HG02588 (cell line): Measurements from ENCODE around the gene CUX1.
"Not testable (repeated sequence)": the region's sequence is repeated elsewhere in the genome, so short reads cannot be mapped to it uniquely, and the experiment has no call there.

Experiments
- ATAC-seq: cut with Tn5 transposase; IDR thresholded peaks from one replicate; pipeline ENCODE4 v1.9.1; 2021; ENCODE audit warnings: mild to moderate bottlenecking, moderate library complexity; ENCODE audit not compliant: unreplicated experiment

The CUX1 gene

DNA sequence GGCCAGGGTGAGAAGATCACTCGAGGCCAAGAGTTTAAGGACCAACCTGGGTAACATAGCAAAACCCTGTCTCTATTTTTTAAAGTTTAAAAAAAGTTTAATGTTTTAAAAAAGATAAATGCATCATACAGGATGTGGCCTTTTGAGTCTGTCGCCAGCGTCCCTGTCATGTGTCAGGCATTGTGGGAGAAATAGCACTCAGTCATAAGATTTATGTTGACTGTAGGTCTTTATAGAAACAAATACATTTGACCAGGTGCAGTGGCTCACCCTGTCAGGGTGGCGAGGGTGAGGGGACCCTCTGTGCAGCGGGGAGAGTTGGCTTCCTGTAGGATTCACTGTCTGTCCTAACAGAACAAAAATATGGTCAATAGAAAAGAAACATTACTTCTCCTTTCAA lies 405.8 kb downstream of the CUX1 start:
- no peak for ATAC-seq

DNA sequence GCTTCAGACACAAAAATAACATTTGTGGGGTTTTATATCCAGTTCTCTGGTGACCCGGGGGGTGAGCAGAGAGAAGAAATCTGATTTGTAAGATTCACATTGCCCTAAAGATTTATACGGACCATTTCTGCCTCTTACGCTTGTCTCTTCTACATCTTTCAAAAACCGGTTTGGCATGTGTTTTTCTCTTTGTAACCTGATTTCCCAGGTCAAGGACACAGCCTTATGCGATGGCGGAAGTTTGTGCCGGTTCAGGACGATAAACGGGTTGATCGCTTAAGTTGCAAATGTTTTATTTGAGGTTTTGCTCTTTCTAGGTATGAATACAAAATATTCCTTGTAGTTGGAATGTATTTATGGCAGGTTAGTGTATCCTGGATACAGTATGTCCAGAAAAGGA lies 407.6 kb downstream of the CUX1 start:
- ATAC-seq = no peak

DNA sequence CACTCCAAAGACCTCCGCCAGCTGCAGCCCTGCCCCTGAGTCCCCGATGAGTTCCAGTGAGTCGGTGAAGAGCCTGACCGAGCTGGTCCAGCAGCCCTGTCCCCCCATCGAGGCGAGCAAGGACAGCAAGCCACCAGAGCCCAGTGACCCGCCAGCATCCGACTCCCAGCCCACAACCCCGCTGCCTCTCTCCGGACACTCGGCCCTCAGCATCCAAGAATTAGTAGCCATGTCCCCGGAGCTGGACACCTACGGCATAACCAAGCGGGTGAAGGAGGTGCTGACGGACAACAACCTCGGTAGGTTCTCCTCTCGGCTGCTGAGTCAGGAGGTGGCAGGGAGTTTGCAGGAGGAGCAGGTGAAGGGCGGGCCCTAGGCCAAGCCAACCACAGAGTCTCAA lies 409.9 kb downstream of the CUX1 start:
- ATAC-seq = no peak

DNA sequence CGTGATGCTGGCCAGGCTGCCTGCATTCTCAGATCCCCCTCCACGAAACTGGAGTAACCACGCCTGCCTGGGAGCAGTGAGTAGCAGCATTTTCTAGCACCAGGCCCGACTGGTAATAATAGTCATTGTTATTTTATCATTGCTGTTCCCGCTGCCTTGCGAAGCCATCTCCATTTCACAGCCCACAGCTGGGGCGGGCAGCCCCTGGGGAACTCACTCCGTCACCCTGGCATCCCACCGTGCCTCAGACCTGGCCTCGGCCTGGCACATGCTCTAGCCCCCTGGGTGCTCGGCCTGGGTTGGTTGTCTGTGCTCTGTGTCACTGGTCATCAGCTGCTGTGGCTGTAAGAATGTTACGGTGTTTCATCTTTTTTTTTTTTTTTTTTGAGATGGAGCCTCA lies 411.5 kb downstream of the CUX1 start:
- ATAC-seq = no peak

DNA sequence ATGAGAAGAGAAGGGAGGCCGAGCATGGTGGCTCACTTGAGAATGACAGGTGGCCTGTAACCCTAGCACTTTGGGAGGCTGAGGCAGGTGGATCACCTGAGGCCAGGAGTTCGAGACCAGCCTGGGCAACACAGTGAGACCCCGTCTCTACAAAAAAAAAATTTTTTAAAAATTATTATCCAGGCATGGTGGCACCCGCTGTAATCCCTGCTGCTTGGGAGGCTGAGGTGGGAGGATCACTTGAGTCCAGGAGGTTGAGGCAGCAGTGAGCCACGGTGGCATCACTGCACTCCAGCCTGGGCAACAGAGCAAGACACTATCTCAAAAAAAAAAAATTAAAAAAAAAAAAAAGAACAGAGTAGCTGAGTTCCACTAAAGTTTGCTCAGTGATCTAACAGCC lies 412.7 kb downstream of the CUX1 start:
- not testable (repeated sequence) for ATAC-seq

DNA sequence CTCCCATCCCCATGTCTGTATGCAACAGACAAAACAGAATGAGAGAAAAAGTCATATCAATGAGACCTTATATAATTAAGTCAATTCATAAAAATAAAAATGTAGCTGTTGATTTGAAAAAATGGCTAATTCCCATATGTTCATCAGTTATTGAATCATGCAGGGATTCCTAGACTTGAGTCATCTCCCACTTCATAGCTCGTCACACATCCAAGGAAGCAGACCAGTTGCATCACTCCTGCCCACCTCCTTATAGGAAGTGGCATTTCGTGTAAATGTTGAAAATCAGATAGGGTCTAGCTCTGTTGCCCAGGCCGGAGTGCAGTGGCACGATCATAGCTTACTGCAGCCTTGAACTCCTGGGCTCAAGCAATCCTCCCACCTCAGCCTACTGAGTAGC lies 413.2 kb downstream of the CUX1 start:
- ATAC-seq = no peak

DNA sequence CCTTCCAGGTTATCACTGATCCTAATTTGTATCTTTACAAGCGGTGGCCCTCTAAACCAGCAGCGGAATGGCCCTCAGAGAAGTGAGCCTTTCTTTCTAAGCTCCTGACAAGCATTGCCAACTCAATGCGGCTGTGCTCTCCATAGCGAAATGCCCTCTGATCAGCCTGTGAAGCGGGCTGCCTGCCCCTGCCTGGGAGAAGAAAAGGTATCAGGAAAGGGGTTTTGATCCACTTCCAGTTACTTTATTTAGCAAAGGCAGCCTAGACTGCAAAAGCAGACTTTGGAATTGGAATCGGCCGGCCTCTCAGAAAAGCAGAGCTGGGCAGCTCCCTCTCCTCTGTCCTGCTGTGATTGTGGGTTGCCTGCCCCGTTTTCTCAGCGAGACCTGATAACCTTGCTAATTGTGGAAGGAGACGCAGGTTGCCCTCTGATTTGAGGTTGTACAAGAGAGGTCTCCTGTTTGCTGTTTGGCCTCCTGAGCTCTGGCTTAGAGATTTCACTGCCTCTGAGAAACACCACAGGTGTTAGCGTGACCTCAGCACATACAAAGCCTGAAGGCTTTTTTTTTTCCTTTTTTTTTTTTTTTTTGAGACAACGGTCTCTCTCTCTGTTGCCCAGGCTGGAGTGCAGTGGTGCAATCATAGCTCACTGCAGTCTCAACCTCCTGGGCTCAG lies 415.3 kb downstream of the CUX1 start:
- no peak for ATAC-seq

DNA sequence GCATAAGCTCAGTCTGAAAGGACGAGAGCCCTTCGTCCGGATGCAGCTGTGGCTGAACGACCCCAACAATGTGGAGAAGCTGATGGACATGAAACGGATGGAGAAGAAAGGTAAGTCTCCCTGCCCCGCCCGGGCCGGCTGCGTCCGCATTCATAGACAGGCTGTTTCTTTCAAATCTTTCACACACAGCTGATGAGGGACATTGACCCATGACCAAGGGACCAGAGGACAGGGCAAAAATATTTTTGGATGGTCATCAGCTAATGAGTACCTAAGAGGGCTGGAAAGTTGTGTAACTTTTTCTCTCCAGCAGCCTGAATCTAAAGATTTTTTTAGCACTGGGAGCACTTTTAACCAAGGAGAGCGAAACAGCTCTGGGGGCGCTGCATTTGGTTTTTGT lies 416.7 kb downstream of the CUX1 start:
- ATAC-seq = no peak

DNA sequence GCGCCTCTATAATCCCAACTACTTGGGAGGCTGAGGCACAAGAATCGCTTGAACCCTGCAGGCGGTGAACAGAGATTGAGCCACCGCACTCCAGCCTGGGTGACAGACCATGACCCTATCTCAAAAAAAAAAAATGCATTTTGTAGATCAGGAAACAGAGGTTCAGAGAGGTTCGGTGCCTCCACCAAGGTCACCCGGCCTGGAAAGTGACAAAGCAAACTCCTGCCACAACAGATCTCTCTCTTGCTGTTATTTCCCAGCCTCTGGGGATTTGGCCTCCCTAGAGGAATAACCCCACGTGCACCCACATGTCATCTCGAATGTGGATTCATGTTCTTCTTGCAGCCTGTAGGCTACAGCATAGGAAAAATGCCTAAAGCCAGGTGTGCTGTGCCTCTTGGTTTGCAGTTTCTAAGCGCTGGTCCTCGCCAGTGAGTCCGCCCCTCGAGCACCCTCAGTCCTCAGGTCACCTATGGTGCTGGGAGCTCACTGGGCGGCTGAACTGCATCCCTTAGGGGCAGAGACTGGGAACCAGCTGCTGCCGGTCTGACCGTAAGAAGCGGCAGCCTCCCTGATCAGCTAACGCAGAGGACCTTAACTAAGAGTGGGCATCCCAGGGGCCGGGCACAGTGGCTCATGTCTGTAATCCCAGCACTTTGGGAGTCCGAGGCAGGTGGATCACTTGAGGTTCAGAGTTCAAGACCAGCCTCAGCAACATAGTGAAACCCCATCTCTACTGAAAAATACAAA lies 417.6 kb downstream of the CUX1 start:
- no peak for ATAC-seq

DNA sequence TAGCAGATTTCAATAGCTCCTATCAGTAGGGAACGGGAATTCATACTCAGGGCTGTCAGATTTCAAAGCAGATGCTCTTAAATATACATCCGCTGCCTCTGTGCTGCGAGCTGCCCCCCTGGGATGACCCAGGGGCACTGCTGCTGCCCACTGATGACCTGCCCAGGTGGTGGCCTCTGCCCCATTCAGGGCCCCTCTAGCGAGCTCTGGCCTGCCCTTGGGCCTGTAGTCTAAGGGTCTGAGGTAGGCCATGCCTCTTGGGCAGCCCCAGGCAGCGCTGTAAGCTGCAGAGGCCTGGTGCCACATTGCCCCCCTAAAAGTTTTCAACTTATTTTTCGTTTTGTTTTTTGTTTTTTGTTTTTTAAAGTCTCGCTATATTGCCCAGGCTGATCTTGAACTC lies 418.7 kb downstream of the CUX1 start:
- no peak for ATAC-seq

DNA sequence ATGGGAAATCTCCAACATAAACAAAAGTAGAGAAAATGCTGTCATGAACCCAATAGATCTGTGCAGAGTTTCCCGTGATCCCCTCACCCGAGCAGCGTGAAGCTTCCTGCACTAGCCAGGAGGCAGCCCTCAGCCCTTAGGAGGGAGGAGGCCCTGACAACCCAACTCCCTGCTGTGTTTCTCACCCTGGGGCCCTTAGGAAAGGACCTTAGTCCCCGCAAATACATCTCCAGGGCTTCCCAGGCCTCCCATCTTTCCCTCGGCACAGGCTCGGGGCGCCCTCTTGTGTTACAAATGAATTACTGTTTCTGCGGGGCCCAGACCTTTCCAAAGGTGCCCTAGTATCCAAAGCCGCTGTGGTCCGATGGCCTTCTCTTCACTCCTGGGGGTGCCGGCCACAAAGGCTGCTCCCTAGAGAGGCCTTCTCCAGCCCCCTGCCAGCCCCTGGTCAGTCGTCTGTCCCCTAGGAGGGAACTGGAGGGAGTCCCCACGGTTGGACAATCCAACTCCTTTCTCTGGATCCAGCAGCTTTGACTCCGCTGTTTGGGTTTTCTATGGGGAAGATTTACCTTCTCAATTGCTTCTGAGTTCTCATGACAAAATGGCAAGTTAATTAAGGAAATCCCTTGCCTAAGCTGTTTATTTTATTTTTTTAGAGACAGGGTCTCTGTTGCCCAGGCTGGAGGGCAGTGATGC lies 419.3 kb downstream of the CUX1 start:
- ATAC-seq = no peak

DNA sequence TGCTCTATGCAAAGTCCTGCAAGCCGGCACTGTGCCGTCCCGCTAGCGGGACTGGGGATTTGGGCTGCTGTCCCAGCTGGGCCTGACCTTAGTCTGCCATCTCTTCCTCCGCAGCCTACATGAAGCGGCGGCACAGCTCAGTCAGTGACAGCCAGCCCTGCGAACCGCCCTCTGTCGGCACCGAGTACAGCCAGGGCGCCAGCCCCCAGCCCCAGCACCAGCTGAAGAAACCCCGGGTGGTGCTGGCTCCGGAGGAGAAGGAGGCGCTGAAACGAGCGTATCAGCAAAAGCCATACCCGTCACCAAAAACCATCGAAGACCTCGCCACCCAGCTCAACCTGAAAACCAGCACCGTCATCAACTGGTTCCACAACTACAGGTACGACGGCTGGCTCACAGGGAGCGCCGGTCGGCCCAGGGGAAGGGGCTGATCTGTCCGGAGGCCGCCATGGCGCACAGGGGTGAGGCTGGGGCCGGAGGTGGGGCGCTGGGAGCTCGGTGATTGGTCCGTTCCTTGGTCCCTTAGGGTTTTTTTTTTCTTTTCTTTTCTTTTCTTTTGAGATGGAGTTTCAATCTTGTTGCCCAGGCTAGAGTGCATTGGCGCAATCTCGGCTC lies 421.9 kb downstream of the CUX1 start:
- no peak for ATAC-seq

DNA sequence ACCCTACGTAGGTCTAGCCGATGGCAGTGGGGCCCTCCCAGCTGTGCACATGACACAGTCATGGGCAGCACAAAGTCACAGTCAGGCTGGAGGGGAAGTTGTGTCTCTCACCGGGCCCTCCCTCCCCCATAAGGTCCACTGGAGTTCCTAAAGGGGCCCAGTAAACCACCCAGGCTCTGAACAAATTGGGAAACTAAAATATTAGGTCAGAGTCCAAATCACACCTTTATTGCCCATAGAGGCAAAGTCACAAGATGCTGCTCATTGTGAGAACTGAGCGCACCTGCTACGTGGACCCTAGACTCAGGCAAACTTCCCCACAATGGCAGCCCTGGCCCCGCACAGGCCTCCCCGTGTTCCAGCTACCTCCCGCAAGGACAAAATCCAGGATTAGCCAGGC lies 424.0 kb downstream of the CUX1 start:
- no peak for ATAC-seq

DNA sequence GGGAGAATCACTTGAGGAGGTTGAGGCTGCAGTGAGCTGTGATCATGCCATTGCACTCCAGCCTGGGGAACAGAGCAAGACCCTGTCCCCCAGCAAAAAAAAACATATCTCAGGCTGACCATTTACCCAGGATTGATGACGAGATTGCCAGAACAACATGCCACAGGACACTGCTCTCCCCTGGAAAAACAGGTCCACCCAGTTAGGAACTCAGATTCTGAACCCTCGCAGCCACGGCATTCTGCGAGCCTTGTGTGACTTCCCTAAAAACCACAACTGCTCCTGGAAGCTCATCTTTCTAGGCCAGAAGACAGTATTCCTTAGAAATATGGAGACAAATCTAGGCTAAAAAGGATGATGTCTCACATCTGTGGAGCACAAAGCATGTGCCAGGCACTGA lies 427.2 kb downstream of the CUX1 start:
- no peak for ATAC-seq

DNA sequence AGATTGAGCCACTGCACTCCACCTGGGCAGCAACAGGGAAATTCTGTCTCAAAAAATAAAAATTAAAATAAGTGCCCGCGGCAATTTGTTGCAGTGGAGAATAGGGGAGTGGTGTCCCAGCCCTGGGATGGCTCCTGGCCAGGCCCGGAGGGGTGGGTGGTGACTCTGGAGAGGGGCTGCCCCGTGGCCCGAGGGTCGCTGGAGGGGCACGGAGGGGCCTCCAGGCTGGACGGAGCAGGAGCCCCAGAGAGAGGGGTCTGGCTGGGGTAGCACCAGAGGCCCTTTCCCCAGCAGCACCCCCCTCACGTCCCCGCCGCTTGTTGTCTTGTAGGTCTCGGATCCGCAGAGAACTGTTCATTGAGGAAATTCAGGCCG lies 430.6 kb downstream of the CUX1 start:
- no peak for ATAC-seq

DNA sequence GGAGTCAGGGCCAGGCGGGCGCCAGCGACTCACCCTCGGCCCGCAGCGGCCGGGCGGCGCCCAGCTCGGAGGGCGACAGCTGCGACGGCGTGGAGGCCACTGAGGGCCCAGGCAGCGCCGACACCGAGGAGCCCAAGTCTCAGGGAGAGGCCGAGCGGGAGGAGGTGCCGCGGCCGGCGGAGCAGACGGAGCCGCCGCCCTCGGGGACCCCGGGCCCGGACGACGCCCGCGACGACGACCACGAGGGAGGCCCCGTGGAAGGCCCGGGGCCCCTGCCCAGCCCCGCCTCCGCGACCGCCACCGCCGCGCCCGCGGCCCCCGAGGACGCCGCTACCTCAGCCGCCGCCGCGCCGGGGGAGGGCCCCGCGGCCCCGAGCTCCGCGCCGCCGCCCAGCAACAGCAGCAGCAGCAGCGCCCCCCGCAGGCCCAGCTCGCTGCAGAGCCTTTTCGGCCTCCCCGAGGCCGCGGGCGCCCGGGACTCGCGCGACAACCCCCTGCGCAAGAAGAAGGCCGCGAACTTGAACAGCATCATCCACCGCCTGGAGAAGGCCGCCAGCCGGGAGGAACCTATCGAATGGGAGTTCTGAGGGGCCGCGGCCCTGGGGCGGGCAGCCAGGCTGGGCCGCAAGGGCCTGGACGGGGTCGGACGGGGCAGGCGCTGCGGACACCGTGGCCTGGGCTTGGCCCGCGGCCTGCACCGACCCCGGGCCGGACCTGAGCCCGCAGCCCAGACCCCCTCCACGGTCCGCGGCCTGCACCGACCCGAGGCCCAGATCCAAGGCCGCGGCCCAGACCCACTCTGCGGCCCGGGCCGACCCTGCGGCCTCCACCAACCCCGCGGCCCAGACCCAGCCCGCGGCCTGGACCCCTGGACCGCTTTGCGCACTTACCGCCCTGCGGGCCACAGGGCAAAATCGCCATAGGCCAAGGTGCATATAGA lies 431.3 kb downstream of the CUX1 start:
- no peak for ATAC-seq

DNA sequence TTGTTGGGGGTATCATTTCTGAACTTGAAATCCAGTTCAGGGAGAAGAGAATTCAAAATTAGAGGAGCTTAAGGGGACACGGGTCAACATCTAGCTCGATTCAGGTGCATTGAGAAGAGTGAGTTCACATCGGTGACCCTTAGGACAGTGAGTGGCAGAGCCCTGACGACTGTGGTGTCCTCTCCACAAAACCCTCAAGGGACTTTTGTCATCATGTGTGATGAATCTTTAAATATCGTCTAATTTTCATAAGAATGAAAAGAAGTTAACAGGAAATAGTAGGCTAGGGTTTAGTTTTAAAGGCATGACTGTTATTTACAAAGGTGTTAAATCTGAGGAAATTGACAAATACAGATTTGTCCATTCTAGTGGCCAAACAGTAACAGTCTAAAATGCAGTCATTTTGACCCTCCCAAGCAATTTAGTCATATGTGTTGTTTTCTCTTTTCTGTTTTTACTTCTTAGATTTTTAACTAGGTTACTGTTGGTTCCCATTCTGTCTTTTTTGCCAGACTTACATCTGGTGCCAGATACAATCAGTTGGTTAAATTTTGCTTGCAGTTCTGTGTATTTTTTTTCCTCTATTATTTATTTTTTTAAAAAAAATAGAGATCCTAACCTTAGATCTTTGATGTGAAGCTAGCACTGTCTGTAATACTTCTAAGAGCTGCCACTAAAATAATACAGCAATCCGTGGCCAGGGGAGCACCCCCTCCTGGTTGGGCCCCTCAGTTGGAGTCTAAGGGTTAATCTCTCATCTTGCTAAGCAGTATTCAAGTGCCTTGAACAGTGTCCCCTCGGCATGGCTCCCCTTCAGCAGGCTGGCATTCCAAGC lies 434.3 kb downstream of the CUX1 start:
- no peak for ATAC-seq

DNA sequence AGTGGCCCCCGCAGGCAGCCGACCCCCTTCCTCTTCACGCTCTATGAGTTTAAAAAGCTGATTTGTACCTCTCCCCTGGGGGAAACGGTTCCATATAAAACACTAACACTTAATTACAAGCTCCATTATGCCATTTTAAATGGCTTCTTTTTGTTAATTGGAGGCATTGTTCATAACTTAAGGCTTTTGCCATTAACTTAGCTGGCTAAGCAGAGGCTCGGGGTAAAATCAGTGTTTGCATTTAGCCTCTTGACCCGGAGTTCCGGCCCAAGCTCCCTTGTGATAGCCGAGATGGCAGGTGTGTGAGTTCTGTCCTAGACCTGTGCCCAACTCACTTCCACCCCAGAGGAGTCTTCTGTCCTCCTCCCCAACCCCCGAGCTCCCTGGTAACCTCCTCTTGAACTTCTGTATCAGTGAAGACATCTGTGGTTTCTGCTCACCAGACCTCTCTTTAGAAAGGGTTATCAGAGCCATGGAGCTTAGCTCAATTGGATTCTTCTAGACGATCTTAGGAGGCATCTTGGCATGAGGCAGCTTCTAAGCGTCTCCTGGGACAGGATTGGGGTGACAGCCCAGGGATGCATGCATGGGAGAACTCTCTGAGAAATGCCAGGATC lies 435.0 kb downstream of the CUX1 start:
- ATAC-seq = no peak
